ENCODE data around the gene SDK2. TPM values are rescaled to one million over a fixed set of nuclear protein-coding genes. Genes with fewer than 3 reads are reported as not detected.

Gene SDK2
- polyA plus RNA-seq, 2 of the 4 experiments (the other 2 are of a cell fraction): 0.36 to 0.57 TPM

- CTCF ChIA-PET: interaction anchor here (0.8 to 2.1 kb wide), 6 partner anchors 9 to 94 kb away, joined by 3 to 8 read pairs (median 6); partner anchors contain the start of gene CDC42EP4
- POLR2A ChIA-PET: no interaction called here
- ATAC-seq: no peak
Measured at GRCh38 chr17:73348829-73349095, 295.5 kb downstream of the SDK2 start.

DNA sequence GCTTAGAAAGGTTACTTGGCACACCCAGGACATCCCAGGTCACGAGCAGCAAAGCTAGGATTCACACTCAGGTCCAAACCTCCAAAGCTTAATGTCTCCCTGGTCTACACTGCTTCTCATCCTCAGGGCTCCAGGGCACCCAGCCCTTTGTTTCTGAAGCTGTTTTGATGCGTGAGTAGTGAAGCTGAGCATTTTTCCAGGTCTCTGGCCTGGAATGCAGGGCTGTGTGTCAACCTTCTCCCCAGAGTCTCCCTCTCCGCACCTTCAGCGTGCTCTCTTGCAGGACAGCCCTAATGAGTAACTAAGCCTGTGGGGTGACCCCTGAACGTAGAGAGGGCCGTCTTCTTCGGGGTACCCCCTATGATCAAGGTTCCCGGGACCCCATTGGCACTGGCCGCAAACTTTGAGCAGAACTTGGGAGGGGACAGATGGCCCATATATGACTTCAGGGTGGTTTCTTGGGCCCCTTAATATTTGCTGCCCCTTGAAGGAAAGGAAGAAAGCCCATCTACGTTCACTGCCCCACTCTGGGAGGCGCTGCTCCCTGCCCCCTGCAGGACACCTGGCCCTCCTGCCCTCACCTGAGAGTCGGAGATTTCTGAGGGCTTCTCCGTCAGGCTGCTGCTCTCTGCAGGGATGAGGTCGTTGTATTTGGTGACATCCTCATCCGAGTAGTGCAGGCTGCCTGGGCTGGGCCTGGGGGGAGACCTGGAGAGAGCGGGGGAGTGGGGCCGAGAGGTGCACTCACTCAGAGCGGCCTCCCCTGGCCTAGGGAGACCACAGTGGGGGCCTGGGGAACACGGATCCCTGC is 296.0 kb downstream of the SDK2 start:
- ChIA-PET CTCF (interaction anchor here (0.8 to 2.1 kb wide), 12 partner anchors 8 to 156 kb away, joined by 3 to 10 read pairs (median 4); partner anchors contain the start of gene CDC42EP4), POLR2A (interaction anchor here (1.1 kb wide), 1 partner anchor 37 kb away, joined by 5 read pairs; no protein-coding TSS in a partner anchor)
- H3K27ac ChIP-seq: peak overlapping the region in 1 of 2 experiments; percentile 52; a peak in 2 of 6 replicates
- ATAC-seq (no peak), DNase-seq (ENCODE audit: low read depth in 1 of 2, low spot score in 1 of 2) (no peak), FAIRE-seq (no peak)
- H3K4me1 ChIP-seq: peaks cover 7% of the 10 kb centered on the region
- no peaks in the 10 kb centered on the region for H3K9me3 ChIP-seq
- no peak overlapping the region for H3K4me3 ChIP-seq
- 74% methylated on average over 17 of the region's 19 CpGs for WGBS (ENCODE audit: missing lambda C conversion rate)
- H3K4me2 ChIP-seq: no peak overlapping the region
- no peak for TF ChIP-seq KDM1A (IDR thresholded peaks at IDR 0.05; ENCODE audit: low read depth)
- no peak for TF ChIP-seq JUNB (IDR thresholded peaks at IDR 0.05)
- no peak for TF ChIP-seq FOSB (CRISPR knock-in tag; IDR thresholded peaks at IDR 0.05)
- no peak for TF ChIP-seq BCL3 (IDR thresholded peaks at IDR 0.05)
- no peak for TF ChIP-seq PHF8 (IDR thresholded peaks at IDR 0.05; ENCODE audit: borderline replicate concordance, low read depth)
- no peak for TF ChIP-seq MAFK (IDR thresholded peaks at IDR 0.05; ENCODE audit: partially characterized antibody)
- no peak for TF ChIP-seq CHD4 (IDR thresholded peaks at IDR 0.05; ENCODE audit: borderline replicate concordance)
- no peak for TF ChIP-seq EHMT2 (IDR thresholded peaks at IDR 0.05; ENCODE audit: low read depth)
- no peak for TF ChIP-seq MYC (IDR thresholded peaks at IDR 0.05; ENCODE audit: borderline replicate concordance, low read length)
- no peak for TF ChIP-seq ZC3H11A (IDR thresholded peaks at IDR 0.05)
- TF ChIP-seq RCOR1 (IDR thresholded peaks at IDR 0.05; ENCODE audit: low read depth, low read length): no peak

More at GRCh38 chr17:73348829-73349095, 295.5 kb downstream of the SDK2 start:
- no peak for DNase-seq (ENCODE audit: low read depth in 1 of 2, low spot score in 1 of 2)
- FAIRE-seq: no peak
- TF ChIP-seq CBX8 (IDR thresholded peaks at IDR 0.05) (no peak), CBX2 (IDR thresholded peaks at IDR 0.05; ENCODE audit: borderline replicate concordance, low read depth) (no peak), CHD4 (IDR thresholded peaks at IDR 0.05; ENCODE audit: borderline replicate concordance) (no peak), SMC3 (IDR thresholded peaks at IDR 0.05) (no peak), KDM5A (IDR thresholded peaks at IDR 0.05) (no peak), MYC (IDR thresholded peaks at IDR 0.05; ENCODE audit: borderline replicate concordance, low read length) (no peak), PBX3 (IDR thresholded peaks at IDR 0.05) (no peak), NFE2L2 (conservative IDR thresholded peaks at IDR 0.05; ENCODE audit: low read length) (no peak), HEYL (CRISPR knock-in tag; IDR thresholded peaks at IDR 0.05) (no peak), EHMT2 (IDR thresholded peaks at IDR 0.05; ENCODE audit: low read depth) (no peak), HOXB13 (CRISPR knock-in tag; IDR thresholded peaks at IDR 0.05; ENCODE audit: low read depth) (no peak), ZSCAN20 (CRISPR knock-in tag; IDR thresholded peaks at IDR 0.05) (no peak), JUN (IDR thresholded peaks at IDR 0.05) (no peak), PHF8 (IDR thresholded peaks at IDR 0.05; ENCODE audit: borderline replicate concordance, low read depth) (no peak)
- TF ChIP-seq, protein P1, sequence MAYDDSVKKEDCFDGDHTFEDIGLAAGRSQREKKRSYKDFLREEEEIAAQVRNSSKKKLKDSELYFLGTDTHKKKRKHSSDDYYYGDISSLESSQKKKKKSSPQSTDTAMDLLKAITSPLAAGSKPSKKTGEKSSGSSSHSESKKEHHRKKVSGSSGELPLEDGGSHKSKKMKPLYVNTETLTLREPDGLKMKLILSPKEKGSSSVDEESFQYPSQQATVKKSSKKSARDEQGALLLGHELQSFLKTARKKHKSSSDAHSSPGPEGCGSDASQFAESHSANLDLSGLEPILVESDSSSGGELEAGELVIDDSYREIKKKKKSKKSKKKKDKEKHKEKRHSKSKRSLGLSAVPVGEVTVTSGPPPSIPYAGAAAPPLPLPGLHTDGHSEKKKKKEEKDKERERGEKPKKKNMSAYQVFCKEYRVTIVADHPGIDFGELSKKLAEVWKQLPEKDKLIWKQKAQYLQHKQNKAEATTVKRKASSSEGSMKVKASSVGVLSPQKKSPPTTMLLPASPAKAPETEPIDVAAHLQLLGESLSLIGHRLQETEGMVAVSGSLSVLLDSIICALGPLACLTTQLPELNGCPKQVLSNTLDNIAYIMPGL (CRISPR knock-in tag; IDR thresholded peaks at IDR 0.05; ENCODE audit: borderline replicate concordance): no peak
- TF ChIP-seq, protein P2, sequence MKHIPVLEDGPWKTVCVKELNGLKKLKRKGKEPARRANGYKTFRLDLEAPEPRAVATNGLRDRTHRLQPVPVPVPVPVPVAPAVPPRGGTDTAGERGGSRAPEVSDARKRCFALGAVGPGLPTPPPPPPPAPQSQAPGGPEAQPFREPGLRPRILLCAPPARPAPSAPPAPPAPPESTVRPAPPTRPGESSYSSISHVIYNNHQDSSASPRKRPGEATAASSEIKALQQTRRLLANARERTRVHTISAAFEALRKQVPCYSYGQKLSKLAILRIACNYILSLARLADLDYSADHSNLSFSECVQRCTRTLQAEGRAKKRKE (CRISPR knock-in tag; IDR thresholded peaks at IDR 0.05; ENCODE audit: low read depth): no peak
- TF ChIP-seq, protein P3, sequence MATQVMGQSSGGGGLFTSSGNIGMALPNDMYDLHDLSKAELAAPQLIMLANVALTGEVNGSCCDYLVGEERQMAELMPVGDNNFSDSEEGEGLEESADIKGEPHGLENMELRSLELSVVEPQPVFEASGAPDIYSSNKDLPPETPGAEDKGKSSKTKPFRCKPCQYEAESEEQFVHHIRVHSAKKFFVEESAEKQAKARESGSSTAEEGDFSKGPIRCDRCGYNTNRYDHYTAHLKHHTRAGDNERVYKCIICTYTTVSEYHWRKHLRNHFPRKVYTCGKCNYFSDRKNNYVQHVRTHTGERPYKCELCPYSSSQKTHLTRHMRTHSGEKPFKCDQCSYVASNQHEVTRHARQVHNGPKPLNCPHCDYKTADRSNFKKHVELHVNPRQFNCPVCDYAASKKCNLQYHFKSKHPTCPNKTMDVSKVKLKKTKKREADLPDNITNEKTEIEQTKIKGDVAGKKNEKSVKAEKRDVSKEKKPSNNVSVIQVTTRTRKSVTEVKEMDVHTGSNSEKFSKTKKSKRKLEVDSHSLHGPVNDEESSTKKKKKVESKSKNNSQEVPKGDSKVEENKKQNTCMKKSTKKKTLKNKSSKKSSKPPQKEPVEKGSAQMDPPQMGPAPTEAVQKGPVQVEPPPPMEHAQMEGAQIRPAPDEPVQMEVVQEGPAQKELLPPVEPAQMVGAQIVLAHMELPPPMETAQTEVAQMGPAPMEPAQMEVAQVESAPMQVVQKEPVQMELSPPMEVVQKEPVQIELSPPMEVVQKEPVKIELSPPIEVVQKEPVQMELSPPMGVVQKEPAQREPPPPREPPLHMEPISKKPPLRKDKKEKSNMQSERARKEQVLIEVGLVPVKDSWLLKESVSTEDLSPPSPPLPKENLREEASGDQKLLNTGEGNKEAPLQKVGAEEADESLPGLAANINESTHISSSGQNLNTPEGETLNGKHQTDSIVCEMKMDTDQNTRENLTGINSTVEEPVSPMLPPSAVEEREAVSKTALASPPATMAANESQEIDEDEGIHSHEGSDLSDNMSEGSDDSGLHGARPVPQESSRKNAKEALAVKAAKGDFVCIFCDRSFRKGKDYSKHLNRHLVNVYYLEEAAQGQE (IDR thresholded peaks at IDR 0.05): no peak
- TF ChIP-seq, protein P4, sequence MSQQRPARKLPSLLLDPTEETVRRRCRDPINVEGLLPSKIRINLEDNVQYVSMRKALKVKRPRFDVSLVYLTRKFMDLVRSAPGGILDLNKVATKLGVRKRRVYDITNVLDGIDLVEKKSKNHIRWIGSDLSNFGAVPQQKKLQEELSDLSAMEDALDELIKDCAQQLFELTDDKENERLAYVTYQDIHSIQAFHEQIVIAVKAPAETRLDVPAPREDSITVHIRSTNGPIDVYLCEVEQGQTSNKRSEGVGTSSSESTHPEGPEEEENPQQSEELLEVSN (IDR thresholded peaks at IDR 0.05; ENCODE audit: borderline replicate concordance, low read depth): no peak
- Histone ChIP-seq H3K27ac (peak overlapping the region in 1 of 2 experiments; percentile 52; a peak in 3 of 6 replicates), H3K9me3 (no peaks in the 10 kb centered on the region), H3K4me1 (peaks cover 2% of the 10 kb centered on the region; the same call in 2 of the 3 replicates), H3K4me2 (no peak overlapping the region), H3K4me3 (no peak overlapping the region)
- WGBS (ENCODE audit: missing lambda C conversion rate): 55% methylated on average over 4 of the region's 4 CpGs

Data from A549 (cell line).